Myocyte (in vitro differentiated cells): ENCODE results near the gene MCRIP2. TPM values are rescaled to one million over a fixed set of nuclear protein-coding genes. Genes with fewer than 3 reads are reported as not detected.
"Not testable (repeated sequence)": the region's sequence is repeated elsewhere in the genome, so short reads cannot be mapped to it uniquely, and the experiment has no call there.

Source experiments
- DNase-seq: peaks from one replicate; pipeline ENCODE4 v3.0.0-alpha.2; 2012; ENCODE audit warnings: low read depth
- polyA plus RNA-seq: library from polyadenylated mRNA; unstranded; fragments of >200 nt; gene quantifications from one replicate; pipeline ENCODE4 v1.2.1, GENCODE V29; 2012; ENCODE audit warnings: missing spikeins
- total RNA-seq: library from RNA; depleted of rRNA; stranded (reverse); fragments of >200 nt; gene quantifications from 2 replicates; pipeline ENCODE4 v1.2.3, GENCODE V29; 2014

MCRIP2 gene
- 54.5 and 61.2 TPM in 2 replicates for total RNA-seq
- polyA plus RNA-seq: 27.4 TPM

GRCh38 chr16:641326-642188 is at the start of gene MCRIP2:
MCRIP2 (plus strand) TSS chr16:641828; CDS start chr16:641992, 164 bp downstream.
- peak; percentile 85 for DNase-seq

DNA sequence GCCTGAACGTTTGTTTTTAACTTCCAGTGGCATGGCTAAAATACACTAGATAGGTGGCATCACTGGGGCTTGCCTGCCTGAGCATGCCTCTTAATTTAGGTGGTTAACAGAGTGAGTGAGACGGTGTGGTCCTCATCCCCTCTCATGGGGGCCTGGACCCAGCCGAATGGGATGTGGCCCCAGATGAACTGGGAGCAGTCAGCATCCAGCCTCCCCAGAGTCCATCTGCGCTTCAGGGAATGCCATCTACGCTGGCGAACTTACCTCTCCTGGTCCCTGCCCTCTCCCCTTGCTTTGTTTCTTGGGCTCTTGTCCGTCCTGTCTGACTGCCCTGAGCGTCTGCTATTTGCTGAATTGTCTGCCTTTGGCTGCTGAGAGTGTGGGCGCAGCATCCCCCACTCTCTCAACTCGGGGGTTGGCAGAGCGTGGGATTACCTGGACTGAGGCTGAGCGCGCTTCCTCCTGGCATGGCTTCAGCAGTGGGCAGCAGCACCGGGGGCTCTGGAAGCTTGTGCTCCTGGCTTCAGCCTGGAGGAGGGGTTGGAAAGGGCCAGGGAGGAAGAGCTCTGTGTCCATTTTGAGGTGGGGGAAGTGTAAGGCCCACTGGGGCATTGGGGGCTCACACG is 49.6 kb upstream of the MCRIP2 start:
- no peak for DNase-seq

DNA sequence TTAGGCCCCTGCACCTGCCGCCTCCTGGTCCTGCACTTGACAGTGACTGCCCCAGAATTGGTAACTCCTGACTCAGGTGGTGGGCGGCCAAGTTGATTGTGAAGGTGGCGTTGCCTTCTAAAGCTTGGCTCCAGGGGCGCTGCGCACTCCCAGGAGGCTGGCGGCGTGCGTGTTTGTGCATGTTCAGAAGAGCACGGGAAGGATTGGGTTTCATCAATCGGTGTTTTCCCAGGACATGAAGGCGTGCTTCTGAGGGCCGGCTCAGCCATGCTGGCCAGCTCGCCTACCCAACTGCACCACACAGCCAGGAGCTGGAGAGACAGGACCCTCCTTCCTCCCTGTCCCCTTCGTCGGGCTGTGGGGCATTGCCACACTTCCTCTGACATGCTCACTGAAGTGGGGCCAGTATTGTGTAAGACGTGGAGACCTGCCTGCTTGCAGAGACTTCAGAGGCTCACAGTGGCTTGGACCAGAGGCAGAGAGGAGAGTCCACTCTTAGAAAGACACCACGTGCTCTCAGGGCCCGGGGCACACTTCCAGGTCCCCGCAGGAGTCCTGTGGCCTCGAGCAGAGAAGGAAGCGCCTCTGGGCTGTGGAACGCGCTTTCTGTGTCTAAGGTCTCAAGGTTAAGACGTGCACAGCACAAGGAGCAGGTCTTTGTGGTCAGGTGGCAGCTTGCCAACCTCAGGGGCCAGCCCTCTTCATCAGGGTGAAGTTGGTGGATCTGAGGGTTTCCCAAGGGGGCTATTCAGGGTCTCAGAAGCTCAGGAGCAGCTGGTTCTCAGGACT is 48.9 kb upstream of the MCRIP2 start:
- DNase-seq: no peak

DNA sequence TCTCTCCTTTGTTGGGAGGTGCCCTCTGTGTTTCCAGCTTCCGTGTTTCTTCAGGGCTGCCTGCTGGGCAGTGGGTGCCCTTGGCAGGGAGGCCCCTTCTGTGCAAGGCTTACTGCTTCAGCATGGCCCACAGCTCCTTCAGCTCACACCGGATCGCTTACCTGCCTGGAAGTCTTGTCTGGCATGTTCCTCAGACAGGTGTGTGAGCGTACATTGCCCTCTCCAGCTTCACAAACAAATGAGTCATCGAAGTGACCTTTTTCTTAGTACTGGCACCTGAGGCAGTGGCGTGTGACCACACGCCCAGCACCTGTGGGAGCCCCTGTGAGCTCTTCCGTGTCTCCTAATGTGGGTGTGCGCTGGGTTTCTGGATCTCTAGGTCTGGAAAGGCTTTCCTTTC is 48.2 kb upstream of the MCRIP2 start:
- no peak for DNase-seq

GRCh38 chr16:593807-594206 is 47.8 kb upstream of the MCRIP2 start:
- no peak for DNase-seq

GRCh38 chr16:595094-595528 is 46.5 kb upstream of the MCRIP2 start:
- no peak for DNase-seq

DNA sequence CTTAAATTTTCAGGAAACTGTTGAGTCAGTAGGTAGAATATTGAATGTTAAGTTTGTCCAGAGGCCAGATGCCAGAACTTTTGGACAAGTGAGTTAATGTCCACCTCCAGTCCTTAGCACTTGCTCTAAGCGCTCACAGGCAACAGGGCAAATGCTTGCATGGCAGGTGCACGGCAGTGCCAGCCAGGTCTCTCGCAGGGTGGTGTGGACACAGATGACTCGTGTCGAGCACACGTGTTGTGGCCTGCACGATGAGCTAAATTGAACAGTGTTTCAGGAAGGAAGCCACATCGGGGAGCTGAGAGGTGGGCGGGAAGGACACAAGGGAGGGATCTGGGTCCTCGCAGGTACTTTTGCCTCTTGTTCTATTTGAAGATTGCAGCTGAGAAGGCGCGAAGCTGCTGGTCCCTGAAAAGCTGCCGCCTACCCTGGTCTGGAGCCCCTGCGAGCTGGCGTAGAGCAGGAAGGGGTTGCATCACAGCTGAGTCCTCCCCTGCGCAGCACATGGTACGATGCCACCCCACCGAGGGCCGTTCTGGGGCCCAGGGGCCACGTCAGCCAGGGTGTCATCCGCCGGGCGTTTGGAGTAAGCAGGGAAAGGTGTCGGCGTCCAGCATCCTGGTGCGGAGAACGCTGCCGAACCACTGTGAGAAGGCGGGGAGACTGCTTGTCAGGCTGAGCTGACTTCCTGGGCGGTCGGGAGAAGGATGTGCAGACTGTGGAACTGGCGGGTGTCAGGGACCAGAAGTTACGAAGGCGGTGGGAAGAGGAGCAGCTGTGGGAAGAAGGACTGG is 45.5 kb upstream of the MCRIP2 start:
- DNase-seq: peak; percentile 24

GRCh38 chr16:596736-597060 is 44.9 kb upstream of the MCRIP2 start:
- DNase-seq: no peak

GRCh38 chr16:597655-598054 is 44.0 kb upstream of the MCRIP2 start:
- DNase-seq: not testable (repeated sequence)

DNA sequence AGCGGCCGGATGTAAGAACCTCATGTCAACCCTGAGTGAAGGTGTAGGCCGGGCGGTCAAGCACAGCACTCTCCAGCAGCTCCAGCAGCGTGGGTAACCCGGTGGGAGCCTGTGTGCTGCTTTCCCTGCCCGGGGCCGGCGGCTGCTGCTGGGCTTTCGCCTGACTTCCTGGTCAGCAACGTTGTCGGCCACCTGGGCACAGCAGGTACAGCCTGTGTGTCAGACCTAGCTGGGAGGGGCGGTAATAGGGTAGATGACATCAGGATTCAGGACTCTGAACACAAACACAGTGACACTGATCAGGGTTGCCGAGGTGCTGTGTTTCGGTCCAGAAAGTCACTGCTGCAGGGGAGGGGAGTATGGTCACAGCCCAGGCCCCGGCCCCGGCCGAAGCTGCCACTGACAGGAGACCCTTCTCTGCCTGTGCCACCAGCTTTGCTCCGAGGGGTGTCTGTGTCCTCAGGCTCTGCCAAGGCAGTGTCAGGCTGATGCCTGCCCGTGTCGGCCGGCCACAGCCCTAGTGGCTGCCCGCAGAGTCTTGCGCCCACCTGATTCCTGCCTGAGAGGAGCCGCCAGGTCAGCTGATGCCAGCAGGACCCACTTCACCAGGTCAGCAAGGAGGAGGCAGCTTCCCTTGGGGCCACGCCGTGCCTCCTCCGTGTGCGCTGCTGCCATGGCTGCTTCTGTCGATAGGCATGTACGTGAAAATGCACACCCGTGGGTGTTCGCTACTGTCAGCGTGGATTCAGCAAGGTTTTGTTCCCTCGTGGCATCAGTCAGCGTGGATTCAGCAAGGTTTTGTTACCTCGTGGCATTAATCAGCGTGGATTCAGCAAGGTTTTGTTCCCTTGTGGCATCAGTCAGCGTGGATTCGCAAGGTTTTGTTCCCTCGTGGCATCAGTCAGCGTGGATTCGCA is 42.5 kb upstream of the MCRIP2 start:
- DNase-seq: no peak

GRCh38 chr16:600781-601180 is 40.8 kb upstream of the MCRIP2 start:
- peak; percentile 32 for DNase-seq

DNA sequence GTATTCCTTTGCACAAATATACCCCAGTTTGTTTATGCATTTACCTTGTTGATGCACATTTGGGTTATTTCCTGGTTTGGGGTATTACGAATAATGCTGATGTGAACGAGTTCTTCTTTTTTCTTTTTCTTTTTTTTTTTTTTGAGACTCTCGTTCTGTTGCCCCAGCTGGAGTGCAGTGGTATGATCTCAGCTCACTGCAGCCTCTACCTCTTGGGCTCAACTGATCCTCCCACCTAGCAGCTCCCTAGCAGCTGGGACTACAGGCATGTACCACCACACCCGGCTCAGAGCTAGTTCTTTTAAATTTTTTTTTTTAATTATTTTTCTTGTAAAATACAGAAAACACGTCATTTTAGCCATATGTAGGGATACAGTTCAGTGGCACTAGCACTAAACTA is 37.7 kb upstream of the MCRIP2 start:
- DNase-seq: no peak

- DNase-seq: no peak
These were observed 34.8 kb upstream of the MCRIP2 start for GRCh38 chr16:606656-607307.

- DNase-seq: no peak
These were observed 33.6 kb upstream of the MCRIP2 start for GRCh38 chr16:608019-608418.

DNA sequence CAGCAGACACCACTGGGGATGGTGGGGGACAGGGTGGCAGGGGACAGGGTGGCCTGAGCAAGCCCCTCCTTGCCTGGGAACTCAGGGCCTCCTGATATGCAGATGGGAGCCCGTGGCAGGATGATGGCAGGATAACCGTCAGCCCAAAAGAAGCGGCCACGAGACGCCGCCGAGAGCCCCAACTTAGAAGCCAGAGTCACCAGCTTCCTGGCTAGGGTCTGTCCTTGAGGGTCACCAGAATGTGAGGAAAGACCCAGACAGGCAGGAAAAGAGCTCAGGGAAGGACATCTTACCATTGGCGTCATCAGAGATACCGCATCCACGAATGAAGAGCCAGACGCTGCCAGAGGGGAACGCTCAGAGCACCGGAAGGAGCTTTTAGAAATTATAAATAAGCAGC is 32.3 kb upstream of the MCRIP2 start:
- DNase-seq: no peak

- no peak for DNase-seq
These were observed 31.6 kb upstream of the MCRIP2 start for GRCh38 chr16:609984-610383.

GRCh38 chr16:610513-611381 is 30.9 kb upstream of the MCRIP2 start:
- peak; percentile 84 for DNase-seq

GRCh38 chr16:615122-615521 is 26.5 kb upstream of the MCRIP2 start:
- DNase-seq: no peak
